ENCODE results near the gene TTC34.

DNA sequence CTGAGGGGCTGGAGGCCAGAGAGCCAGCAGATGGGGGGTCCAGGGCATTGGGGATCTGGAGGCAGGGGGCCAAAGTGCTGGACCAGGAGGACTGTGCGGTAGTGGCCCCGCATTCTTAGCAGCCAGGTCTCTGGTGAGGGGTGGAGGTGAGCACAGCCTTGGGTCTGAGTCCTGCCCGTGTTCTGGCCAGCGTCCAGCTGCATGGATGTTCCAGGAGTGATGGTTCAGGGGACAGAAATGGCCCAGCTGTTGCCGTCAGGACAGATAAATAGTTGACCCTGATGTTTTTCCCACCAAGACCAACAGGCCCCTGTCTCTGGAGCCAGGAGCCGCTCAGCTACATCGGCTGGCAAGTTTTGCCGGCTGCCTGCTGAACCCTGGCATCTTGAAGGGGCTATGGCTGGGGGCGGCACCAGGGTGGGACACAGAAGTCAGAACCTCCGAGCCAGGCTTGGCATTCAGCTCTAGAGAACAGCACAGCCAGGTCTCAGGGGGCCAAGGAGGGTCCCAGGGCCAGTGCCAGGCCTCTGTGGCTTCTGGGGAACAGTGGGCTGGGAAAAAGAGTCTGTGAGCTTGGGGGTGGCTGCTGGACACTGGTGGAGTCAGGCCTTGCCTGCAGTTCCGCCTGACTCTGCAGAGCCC, 19.4 kb upstream of the TTC34 start:
- TF ChIP-seq USF1 (CRISPR knock-in tag; IDR thresholded peaks at IDR 0.05) (no peak), JUN (CRISPR knock-in tag; IDR thresholded peaks at IDR 0.05) (no peak)
- TF ChIP-seq, protein P1, sequence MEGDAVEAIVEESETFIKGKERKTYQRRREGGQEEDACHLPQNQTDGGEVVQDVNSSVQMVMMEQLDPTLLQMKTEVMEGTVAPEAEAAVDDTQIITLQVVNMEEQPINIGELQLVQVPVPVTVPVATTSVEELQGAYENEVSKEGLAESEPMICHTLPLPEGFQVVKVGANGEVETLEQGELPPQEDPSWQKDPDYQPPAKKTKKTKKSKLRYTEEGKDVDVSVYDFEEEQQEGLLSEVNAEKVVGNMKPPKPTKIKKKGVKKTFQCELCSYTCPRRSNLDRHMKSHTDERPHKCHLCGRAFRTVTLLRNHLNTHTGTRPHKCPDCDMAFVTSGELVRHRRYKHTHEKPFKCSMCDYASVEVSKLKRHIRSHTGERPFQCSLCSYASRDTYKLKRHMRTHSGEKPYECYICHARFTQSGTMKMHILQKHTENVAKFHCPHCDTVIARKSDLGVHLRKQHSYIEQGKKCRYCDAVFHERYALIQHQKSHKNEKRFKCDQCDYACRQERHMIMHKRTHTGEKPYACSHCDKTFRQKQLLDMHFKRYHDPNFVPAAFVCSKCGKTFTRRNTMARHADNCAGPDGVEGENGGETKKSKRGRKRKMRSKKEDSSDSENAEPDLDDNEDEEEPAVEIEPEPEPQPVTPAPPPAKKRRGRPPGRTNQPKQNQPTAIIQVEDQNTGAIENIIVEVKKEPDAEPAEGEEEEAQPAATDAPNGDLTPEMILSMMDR (IDR thresholded peaks at IDR 0.05), result no peak
